IPS-20b (cell line): ENCODE results near the gene FOXD1.
"Not testable (repeated sequence)": the region's sequence is repeated elsewhere in the genome, so short reads cannot be mapped to it uniquely, and the experiment has no call there.

Source experiments
- H3K27ac ChIP-seq: one replicate; pipeline ENCODE4 v1.5.1; 2013; ENCODE audit warnings: low read length
- H3K27me3 ChIP-seq: 2 replicates; pipeline ENCODE4 v1.6.1; 2013; ENCODE audit warnings: mild to moderate bottlenecking, low read length, inconsistent platforms; ENCODE audit not compliant: insufficient read depth
- H3K36me3 ChIP-seq: 2 replicates; pipeline ENCODE4 v1.6.1; 2013; ENCODE audit warnings: low read depth, mild to moderate bottlenecking, inconsistent platforms, low read length, moderate library complexity; ENCODE audit not compliant: insufficient read depth
- H3K4me1 ChIP-seq: 2 replicates; pipeline ENCODE4 v1.6.1; 2013; ENCODE audit warnings: mild to moderate bottlenecking, control low read depth, inconsistent platforms, low read length, moderate library complexity; ENCODE audit not compliant: insufficient read depth
- H3K4me3 ChIP-seq: 2 replicates; pipeline ENCODE4 v1.5.1; 2013; ENCODE audit warnings: mild to moderate bottlenecking, low read length, inconsistent platforms
- H3K9ac ChIP-seq: 2 replicates; pipeline ENCODE4 v1.6.1; 2013; ENCODE audit warnings: low read depth, mild to moderate bottlenecking, inconsistent platforms, low read length, moderate library complexity
- H3K9me3 ChIP-seq: 2 replicates; pipeline ENCODE4 v1.6.1; 2013; ENCODE audit warnings: mild to moderate bottlenecking, low read depth, low read length, inconsistent platforms; ENCODE audit not compliant: insufficient read depth

Gene FOXD1

DNA sequence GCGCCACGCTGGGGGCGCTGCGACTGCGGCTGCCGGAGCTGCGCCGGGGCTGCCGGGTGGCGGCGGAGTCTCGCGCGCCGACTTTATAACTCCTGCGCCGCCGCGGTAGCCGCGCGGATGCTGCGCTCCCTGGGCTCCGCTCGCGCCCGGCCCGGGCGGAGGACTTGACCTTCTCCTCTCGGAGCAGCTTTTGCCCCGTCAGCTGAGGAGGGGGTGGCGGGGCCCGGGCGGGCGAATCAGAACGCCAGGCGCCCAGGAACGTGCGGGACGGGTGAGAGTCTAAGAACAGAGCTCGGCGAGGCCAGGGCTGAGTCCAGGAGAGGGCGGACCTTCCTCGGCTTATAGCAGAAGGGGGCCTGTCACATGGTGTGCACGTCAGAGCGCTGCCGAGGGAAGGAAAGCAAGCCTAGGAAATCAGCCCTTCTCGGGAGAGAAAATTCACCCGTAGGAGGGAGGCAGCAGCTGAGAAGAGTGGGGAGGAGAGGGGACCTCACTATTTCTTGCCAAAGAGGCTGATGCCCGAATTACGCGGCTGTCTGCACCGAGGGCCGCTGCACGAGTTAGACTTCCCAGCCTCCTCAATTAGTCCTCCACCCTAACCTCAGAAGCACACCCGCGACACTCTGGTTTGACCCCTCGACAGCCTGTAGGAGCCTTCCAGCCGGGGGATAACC, at the start of gene FOXD1:
TSS of gene FOXD1 (minus strand) at position 315 of the 674 bp plus-strand sequence. CDS start 415 bp downstream, outside the sequence.
- Histone ChIP-seq H3K4me3 (peak within 1 kb of the TSS; percentile 61), H3K27me3 (peaks cover 95% of the 10 kb centered on the region), H3K9me3 (no peaks in the 10 kb centered on the region; the same call in 1 of the 2 replicates), H3K9ac (no peak within 1 kb of the TSS), H3K36me3 (no peaks in the 10 kb centered on the region), H3K27ac (no peak within 1 kb of the TSS), H3K4me1 (peaks cover 3% of the 10 kb centered on the region; the same call in 1 of the 2 replicates)

DNA sequence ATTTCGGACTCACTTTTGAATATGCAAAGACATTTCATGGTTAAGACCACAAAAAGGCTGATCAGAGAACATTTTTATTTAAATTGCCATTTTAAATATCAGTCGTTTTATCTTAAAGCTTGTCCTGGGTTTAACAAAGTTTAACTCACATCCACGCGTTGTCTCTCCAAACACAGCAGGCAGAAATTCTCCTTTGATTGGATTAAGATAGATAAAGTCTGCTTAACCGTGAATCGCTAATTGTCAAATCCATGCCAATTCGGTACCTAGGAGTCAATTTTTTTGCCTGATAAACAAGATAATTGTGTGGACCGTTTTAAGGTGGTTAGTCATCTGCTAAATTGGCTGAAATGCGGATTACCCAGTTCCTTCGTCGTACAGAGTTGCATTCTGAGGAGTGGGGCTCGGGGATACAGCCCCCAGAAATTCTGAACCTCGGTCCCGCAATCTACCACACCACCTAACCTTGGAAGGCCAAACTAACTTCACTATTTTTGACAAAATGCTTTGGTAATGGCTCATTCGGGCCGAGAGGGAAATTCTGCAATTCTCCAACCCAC, 49.0 kb upstream of the FOXD1 start:
- Histone ChIP-seq H3K4me1 (peaks cover 17% of the 10 kb centered on the region; the same call in 1 of the 2 replicates), H3K4me3 (peak overlapping the region; percentile 79), H3K9ac (peak overlapping the region; percentile 92), H3K36me3 (peaks cover 33% of the 10 kb centered on the region), H3K27me3 (no peaks in the 10 kb centered on the region), H3K9me3 (no peaks in the 10 kb centered on the region), H3K27ac (peak overlapping the region; percentile 58)

- H3K9me3 ChIP-seq: no peaks in the 10 kb centered on the region
- no peak overlapping the region for H3K27ac ChIP-seq
- peaks cover 17% of the 10 kb centered on the region; the same call in 1 of the 2 replicates for H3K4me1 ChIP-seq
- H3K4me3 ChIP-seq: peak overlapping the region; percentile 79
- H3K9ac ChIP-seq: peak overlapping the region; percentile 92; the same call in 1 of the 2 replicates
- H3K36me3 ChIP-seq: peaks cover 28% of the 10 kb centered on the region
- H3K27me3 ChIP-seq: no peaks in the 10 kb centered on the region
Measured at GRCh38 chr5:73496984-73497457, 48.4 kb upstream of the FOXD1 start.

- no peaks in the 10 kb centered on the region for H3K27me3 ChIP-seq
- H3K36me3 ChIP-seq: peaks cover 16% of the 10 kb centered on the region
- no peak overlapping the region for H3K27ac ChIP-seq
- H3K4me1 ChIP-seq: peaks cover 17% of the 10 kb centered on the region; the same call in 1 of the 2 replicates
- no peaks in the 10 kb centered on the region for H3K9me3 ChIP-seq
- H3K4me3 ChIP-seq: no peak overlapping the region
- H3K9ac ChIP-seq: no peak overlapping the region
Measured at GRCh38 chr5:73495772-73496335, 47.3 kb upstream of the FOXD1 start.

DNA sequence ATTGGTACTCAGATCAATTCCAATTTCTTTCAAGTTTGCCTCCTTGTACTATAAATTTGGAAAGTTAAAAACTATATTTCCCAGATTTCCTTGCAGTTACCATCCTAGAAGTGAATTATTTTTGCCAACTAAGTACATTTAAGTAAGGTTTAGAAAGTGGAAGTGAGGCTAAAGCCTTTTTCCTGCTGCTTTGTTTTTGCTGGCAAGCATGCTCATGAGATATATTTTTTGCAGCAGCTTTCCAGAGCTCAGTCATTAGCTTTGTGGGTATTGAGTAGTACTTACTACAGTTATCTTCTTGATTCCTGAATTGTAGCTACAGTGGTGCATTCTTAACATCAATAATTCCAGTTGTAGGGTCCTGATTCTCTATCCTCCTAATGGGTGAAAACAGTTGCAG, 46.1 kb upstream of the FOXD1 start:
- Histone ChIP-seq H3K9me3 (no peaks in the 10 kb centered on the region), H3K27me3 (no peaks in the 10 kb centered on the region), H3K4me1 (peaks cover 12% of the 10 kb centered on the region; the same call in 1 of the 2 replicates), H3K36me3 (peaks cover 5% of the 10 kb centered on the region; the same call in 1 of the 2 replicates), H3K27ac (no peak overlapping the region), H3K9ac (no peak overlapping the region), H3K4me3 (no peak overlapping the region)

- Histone ChIP-seq H3K9ac (no peak overlapping the region), H3K27ac (no peak overlapping the region), H3K4me1 (peaks cover 22% of the 10 kb centered on the region; the same call in 1 of the 2 replicates), H3K27me3 (no peaks in the 10 kb centered on the region), H3K4me3 (no peak overlapping the region), H3K9me3 (no peaks in the 10 kb centered on the region), H3K36me3 (no peaks in the 10 kb centered on the region)
Measured at GRCh38 chr5:73493421-73493820, 44.8 kb upstream of the FOXD1 start.

DNA sequence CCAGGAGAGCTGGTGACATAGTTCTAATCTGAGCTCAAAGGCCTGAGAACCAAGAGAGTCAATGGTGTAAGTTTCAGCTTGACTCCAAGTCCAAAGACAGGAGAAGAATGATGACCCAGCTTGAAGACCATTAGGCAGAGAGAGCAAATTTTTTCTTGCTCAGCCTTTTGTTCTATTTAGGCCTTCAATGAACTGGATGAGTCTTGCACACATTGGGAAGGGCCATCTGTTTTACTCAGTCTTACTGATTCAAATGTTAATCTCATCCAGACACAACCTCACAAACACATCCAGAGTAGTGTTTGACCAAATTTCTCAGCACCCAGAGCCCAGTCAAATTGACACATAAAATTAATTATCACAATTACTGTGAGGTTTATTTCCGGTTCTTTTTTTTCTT, 42.6 kb upstream of the FOXD1 start:
- no peaks in the 10 kb centered on the region for H3K9me3 ChIP-seq
- H3K27ac ChIP-seq: no peak overlapping the region
- no peak overlapping the region for H3K9ac ChIP-seq
- H3K4me3 ChIP-seq: no peak overlapping the region
- H3K36me3 ChIP-seq: no peaks in the 10 kb centered on the region
- H3K4me1 ChIP-seq: peaks cover 29% of the 10 kb centered on the region
- H3K27me3 ChIP-seq: no peaks in the 10 kb centered on the region

DNA sequence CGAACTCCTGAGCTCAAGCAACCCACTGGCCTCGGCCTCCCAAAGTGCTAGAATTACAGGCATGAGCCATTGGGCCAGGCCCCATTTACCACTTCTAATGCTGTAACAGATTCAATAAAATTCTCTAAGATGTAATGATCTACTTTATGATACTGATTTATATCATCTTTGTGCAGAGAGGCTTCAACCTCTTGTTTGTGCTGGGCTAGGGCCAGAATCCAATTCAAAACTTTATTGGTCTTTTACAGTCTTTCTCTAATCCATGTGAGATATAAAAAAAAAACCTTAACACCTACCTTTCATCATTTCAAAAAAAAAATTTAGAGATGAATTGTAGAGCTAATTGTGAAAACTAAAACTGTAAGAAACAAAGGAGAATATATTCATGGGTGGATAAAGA, 41.5 kb upstream of the FOXD1 start:
- Histone ChIP-seq H3K36me3 (no peaks in the 10 kb centered on the region), H3K9me3 (no peaks in the 10 kb centered on the region), H3K4me1 (peaks cover 36% of the 10 kb centered on the region), H3K4me3 (no peak overlapping the region), H3K9ac (no peak overlapping the region), H3K27ac (no peak overlapping the region), H3K27me3 (no peaks in the 10 kb centered on the region)

DNA sequence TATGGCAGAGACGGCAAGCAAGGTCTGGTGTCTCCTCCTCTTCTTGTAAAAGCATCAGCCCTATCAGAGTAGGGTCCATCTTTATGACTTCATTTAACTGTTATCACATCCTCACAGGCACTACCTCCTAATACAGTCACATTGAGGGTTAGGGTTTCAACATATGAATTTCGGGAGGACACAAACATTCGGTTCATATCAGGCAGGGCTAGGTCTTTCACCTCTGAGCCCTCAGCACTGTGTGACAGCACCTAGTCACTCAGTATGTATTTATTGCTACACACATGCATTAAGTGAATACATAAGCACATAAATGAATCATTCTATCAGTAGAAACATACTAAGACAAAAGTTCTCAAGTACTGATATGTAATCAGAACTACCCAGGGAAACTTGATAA, 40.2 kb upstream of the FOXD1 start:
- Histone ChIP-seq H3K27me3 (no peaks in the 10 kb centered on the region), H3K4me1 (peaks cover 33% of the 10 kb centered on the region), H3K27ac (peak overlapping the region; percentile 60), H3K4me3 (no peak overlapping the region), H3K36me3 (no peaks in the 10 kb centered on the region), H3K9ac (peak overlapping the region; percentile 59; the same call in 1 of the 2 replicates), H3K9me3 (no peaks in the 10 kb centered on the region)

GRCh38 chr5:73487815-73488214, 39.2 kb upstream of the FOXD1 start:
- H3K27me3 ChIP-seq: no peaks in the 10 kb centered on the region
- H3K9me3 ChIP-seq: no peaks in the 10 kb centered on the region
- H3K9ac ChIP-seq: peak overlapping the region; percentile 74
- no peaks in the 10 kb centered on the region for H3K36me3 ChIP-seq
- peak overlapping the region; percentile 44 for H3K4me3 ChIP-seq
- peaks cover 39% of the 10 kb centered on the region for H3K4me1 ChIP-seq
- peak overlapping the region; percentile 60 for H3K27ac ChIP-seq

GRCh38 chr5:73487257-73487656, 38.7 kb upstream of the FOXD1 start:
- H3K9ac ChIP-seq: peak overlapping the region; percentile 74
- peak overlapping the region; percentile 69 for H3K27ac ChIP-seq
- H3K9me3 ChIP-seq, H3K27me3 ChIP-seq, H3K36me3 ChIP-seq: not testable (repeated sequence)
- H3K4me1 ChIP-seq: peaks cover 39% of the 10 kb centered on the region
- H3K4me3 ChIP-seq: peak overlapping the region; percentile 44; the same call in 1 of the 2 replicates
